ENCODE data around the gene SMTNL1. TPM values are rescaled to one million over a fixed set of nuclear protein-coding genes. Genes with fewer than 3 reads are reported as not detected.

SMTNL1 gene
- total RNA-seq, 4 donors from 2014 or later: not detected

DNA sequence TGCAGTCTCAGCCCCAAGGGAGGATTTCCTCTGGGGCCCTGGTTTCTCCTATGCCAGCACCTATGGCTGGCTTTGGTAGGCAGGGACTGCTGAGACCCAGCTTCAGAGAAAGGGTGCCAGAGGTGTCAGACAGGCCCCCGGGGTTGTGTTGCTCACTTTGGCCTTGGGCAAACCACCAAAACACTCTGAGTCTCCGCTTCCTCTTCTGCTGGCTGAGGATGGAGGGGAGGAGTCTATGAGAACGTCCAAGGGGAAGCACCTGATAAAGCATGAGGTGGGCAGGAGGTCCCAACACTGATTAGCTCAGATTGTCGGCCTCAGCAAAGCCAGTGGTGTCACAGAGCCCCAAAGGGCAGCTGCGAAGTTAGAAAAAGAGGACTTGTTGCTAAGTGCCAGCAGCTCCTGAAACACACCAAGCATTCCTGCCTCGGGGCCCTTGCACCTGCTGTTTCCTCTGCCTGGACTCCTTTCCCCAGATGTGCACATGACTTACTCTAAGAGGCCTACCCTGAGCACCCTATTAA is 10.5 kb downstream of the SMTNL1 start:
- Histone ChIP-seq H3K27me3 (no peaks in the 10 kb centered on the region), H3K4me3 (no peak overlapping the region), H3K36me3 (peaks cover 0 to 67% (median 27%) of the 10 kb centered on the region in 3 donors), H3K27ac (no peak overlapping the region), H3K9me3 (no peaks in the 10 kb centered on the region), H3K4me1 (peaks cover 0 to 15% (median 0%) of the 10 kb centered on the region in 3 donors)
- intact Hi-C loops (cut with DNase I): no loop called here
- TF ChIP-seq POLR2A (IDR thresholded peaks at IDR 0.05): no peak
- TF ChIP-seq, protein P1, sequence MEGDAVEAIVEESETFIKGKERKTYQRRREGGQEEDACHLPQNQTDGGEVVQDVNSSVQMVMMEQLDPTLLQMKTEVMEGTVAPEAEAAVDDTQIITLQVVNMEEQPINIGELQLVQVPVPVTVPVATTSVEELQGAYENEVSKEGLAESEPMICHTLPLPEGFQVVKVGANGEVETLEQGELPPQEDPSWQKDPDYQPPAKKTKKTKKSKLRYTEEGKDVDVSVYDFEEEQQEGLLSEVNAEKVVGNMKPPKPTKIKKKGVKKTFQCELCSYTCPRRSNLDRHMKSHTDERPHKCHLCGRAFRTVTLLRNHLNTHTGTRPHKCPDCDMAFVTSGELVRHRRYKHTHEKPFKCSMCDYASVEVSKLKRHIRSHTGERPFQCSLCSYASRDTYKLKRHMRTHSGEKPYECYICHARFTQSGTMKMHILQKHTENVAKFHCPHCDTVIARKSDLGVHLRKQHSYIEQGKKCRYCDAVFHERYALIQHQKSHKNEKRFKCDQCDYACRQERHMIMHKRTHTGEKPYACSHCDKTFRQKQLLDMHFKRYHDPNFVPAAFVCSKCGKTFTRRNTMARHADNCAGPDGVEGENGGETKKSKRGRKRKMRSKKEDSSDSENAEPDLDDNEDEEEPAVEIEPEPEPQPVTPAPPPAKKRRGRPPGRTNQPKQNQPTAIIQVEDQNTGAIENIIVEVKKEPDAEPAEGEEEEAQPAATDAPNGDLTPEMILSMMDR (IDR thresholded peaks at IDR 0.05): no peak
- 36 to 75% methylated on average over 2 to 5 of the region's 6 CpGs for WGBS, 2 donors
- DNase-seq: no peak

DNA sequence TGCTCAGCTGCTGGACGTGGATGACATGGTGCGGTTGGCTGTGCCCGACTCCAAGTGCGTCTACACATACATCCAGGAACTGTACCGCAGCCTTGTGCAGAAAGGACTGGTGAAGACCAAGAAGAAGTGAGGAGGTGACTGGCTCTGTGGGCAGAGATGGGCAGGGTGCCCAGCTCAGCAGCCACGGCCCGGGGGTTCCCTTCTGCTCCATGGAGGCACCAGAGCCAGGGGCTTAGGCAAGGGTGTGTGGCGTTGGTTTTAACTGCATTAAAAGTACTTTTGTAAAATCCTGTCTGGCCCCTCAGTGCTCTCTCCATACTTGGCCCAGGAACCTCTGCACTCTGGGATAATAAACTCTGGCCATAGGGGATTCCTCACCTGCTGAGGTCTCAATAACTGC is 12.6 kb downstream of the SMTNL1 start:
- peaks cover 0 to 6% (median 0%) of the 10 kb centered on the region in 3 donors for H3K4me1 ChIP-seq
- H3K9me3 ChIP-seq: no peaks in the 10 kb centered on the region
- intact Hi-C loops (cut with DNase I): no loop called here
- no peak overlapping the region for H3K4me3 ChIP-seq
- peaks cover 5 to 87% (median 43%) of the 10 kb centered on the region in 3 donors for H3K36me3 ChIP-seq
- H3K27me3 ChIP-seq: no peaks in the 10 kb centered on the region
- no peak for DNase-seq
- WGBS, 2 donors: 50 to 94% methylated on average over 2 to 3 of the region's 8 CpGs
- TF ChIP-seq POLR2A (IDR thresholded peaks at IDR 0.05): no peak
- TF ChIP-seq, protein P1 (IDR thresholded peaks at IDR 0.05): no peak
- H3K27ac ChIP-seq: no peak overlapping the region

DNA sequence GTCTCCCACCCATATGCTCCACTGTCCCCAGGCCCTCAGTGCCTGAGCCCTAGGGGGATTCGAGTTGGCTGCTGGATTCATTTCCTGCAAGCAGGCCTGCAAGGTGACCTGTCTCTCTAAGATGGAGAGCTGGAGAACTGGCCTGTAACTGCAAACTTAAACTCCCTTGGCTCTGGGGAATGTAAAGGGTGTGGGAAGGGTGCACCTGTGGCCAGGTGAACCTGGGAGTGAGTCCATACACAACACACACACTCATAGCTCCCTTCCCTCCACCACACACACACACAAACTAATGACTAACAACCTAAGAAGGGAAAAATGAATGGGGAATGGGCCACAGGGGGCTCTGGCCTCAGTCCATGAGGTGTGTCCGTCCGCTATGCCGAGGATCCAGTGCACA is 14.5 kb downstream of the SMTNL1 start:
- Histone ChIP-seq H3K4me1 (peaks cover 0 to 6% (median 0%) of the 10 kb centered on the region in 3 donors), H3K36me3 (peaks cover 5 to 99% (median 49%) of the 10 kb centered on the region in 3 donors), H3K27me3 (no peaks in the 10 kb centered on the region), H3K9me3 (no peaks in the 10 kb centered on the region), H3K4me3 (no peak overlapping the region), H3K27ac (no peak overlapping the region)
- 88 to 92% methylated on average over 3 of the region's 4 CpGs for WGBS, 2 donors
- intact Hi-C loops (cut with DNase I): no loop called here
- TF ChIP-seq POLR2A (IDR thresholded peaks at IDR 0.05): no peak
- TF ChIP-seq, protein P1 (IDR thresholded peaks at IDR 0.05): no peak
- no peak for DNase-seq

DNA sequence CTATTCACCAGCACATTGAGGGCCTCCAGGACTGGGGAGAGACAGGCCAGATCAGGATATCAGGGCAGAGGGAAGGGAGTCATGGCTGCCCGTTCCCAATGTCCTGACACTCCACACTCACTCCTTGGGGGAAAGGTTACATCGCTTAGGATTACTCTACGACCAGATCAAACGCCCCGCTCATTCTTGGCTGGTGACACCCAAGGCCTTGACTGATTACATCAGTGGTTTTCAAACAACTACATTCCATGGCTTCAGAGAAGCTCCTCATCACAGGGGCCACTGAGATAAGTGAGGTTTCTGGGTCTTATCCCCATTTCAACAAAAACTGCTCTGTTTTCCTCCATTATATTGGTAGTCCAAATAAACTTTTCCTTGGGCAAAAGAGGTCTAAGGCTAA is 15.1 kb downstream of the SMTNL1 start:
- Histone ChIP-seq H3K36me3 (peaks cover 5 to 100% (median 54%) of the 10 kb centered on the region in 3 donors), H3K9me3 (no peaks in the 10 kb centered on the region), H3K27me3 (no peaks in the 10 kb centered on the region), H3K27ac (no peak overlapping the region), H3K4me1 (peaks cover 0 to 3% (median 0%) of the 10 kb centered on the region in 3 donors), H3K4me3 (no peak overlapping the region)
- TF ChIP-seq, protein P1 (IDR thresholded peaks at IDR 0.05): no peak
- TF ChIP-seq POLR2A (IDR thresholded peaks at IDR 0.05): no peak
- 88 to 96% methylated on average over 5 of the region's 5 CpGs for WGBS, 2 donors
- DNase-seq: no peak
- intact Hi-C loops (cut with DNase I): no loop called here

DNA sequence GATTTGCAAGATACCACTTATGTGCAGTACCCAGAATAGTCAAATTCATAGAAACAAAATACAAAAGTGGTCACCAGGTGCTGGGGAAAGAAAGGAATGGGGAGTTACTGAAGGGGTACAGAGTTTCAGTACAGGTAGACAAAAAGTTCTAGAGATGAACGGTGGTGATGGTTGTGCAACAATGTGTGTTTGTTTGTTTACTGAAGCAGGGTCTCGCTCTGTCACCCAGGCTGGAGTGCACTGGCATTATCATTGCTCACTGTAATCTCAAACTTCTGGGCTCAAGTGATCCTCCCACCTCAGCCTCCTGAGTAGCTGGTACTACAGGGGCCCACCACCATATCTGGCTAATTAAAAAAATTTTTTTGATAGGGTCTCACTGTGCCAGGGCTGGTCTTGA is 18.0 kb downstream of the SMTNL1 start:
- H3K4me3 ChIP-seq: no peak overlapping the region
- H3K9me3 ChIP-seq: no peaks in the 10 kb centered on the region
- no peak for DNase-seq
- TF ChIP-seq, protein P1 (IDR thresholded peaks at IDR 0.05): no peak
- TF ChIP-seq POLR2A (IDR thresholded peaks at IDR 0.05): no peak
- no peak overlapping the region for H3K27ac ChIP-seq
- H3K36me3 ChIP-seq: peaks cover 5 to 100% (median 51%) of the 10 kb centered on the region in 3 donors
- WGBS, 2 donors: 84 to 85% methylated on average over 2 of the region's 2 CpGs
- H3K27me3 ChIP-seq: no peaks in the 10 kb centered on the region
- intact Hi-C loops (cut with DNase I): no loop called here
- peaks cover 0 to 6% (median 0%) of the 10 kb centered on the region in 3 donors for H3K4me1 ChIP-seq

All from esophagus squamous epithelium (tissue), 5 donors.